ENCODE data around the gene NVL. TPM values are rescaled to one million over a fixed set of nuclear protein-coding genes. Genes with fewer than 3 reads are reported as not detected.
"Not testable (repeated sequence)": the region's sequence is repeated elsewhere in the genome, so short reads cannot be mapped to it uniquely, and the experiment has no call there.

Gene NVL
- total RNA-seq, result 10 to 100 TPM; 16.4 to 31.0 TPM

DNA sequence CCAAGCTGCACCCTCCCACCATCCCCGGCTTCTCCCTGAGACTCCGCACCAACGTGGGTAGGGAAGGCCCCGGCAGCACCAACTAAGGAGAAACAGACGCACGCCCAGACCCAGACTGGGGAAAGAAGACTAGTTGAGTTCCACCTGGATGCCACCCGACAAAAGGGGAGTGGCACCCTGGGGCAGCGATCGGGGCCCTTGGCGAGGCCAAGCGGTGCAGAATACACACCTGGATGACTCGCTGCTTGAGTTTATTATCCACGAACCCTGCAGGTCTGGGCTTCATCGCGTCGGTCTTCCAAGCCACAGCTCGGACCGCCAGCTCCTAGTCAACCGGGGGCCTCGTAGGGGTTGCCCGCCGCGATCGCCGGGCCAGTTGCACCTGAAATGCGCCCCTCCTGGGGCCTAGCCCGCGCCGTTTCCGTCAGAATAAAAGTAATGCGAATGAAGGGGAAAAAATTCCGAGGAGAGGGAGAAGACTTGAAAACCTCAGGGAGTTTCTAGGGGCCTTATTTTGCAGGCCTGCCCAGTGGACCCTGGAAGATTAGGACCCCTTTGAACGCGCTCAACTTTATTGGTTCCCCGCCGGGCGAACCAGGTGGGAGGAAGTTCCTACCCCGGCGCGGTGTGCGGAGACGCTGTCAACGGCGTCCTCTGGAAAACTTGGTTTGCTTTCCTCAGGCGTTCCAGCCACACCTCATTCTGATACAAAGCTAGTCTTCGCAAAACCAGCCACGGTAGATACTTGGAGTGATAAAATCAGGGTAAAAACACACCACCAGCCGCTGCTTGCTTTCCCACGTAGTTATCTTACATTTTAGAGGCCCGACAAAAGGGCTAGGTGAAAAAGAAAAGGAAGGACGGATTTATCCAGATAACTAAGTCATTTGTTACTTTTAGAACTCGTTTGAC, at the start of gene NVL:
TSS of gene NVL (minus strand) at position 331 of the 912 bp plus-strand sequence. CDS start at position 286, 45 bp downstream.
- Mint-ChIP-seq H3K27ac (peak within 1 kb of the TSS; percentile 92 to 100), H3K36me3 (peaks cover 10 to 14% of the 10 kb centered on the region in 2 donors), H3K9me3 (no peaks in the 10 kb centered on the region)
- ATAC-seq (peak; percentile 70 to 89), DNase-seq (ENCODE audit: low spot score in 2 of 2) (peak; percentile 76 to 78)

GRCh38 chr1:224378855-224379631, 49.1 kb upstream of the NVL start:
- H3K27ac Mint-ChIP-seq, result no peak overlapping the region

GRCh38 chr1:224377676-224378006, 47.7 kb upstream of the NVL start:
- Mint-ChIP-seq H3K36me3 (peaks cover 20 to 62% of the 10 kb centered on the region in 2 donors), H3K27ac (peak overlapping the region; percentile 79 to 80), H3K9me3 (no peaks in the 10 kb centered on the region)
- ATAC-seq, result peak; percentile 63 to 72
- DNase-seq (ENCODE audit: low spot score in 2 of 2), result peak; percentile 25 to 62

More at GRCh38 chr1:224378855-224379631, 49.1 kb upstream of the NVL start:
- peaks cover 20 to 48% of the 10 kb centered on the region in 2 donors for H3K36me3 Mint-ChIP-seq
- H3K9me3 Mint-ChIP-seq, result no peaks in the 10 kb centered on the region
- ATAC-seq (no peak), DNase-seq (ENCODE audit: low spot score in 2 of 2) (no peak)

DNA sequence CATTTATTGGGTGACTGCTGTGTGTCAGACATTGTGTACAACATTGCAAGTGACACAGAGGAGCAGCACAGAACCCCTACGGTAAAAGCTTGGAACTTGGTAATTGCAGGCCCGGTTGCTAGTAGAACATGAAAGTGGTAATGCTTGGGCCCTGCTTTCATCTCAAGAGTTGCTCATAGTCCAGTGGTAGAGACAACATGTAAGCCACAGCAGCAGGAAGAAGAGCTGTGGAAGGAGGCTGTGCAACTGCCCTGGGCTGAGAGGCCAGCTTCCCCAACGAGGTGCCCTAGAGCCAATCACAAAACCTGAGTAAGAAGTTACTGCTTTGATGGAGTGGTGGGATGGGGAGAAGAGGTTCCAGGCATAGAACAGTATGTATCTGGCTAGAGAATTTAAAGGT, 45.1 kb upstream of the NVL start:
- ATAC-seq, result peak in 1 of 2 donors; percentile 26
- no peak for DNase-seq (ENCODE audit: low spot score in 2 of 2)
- Mint-ChIP-seq H3K9me3 (no peaks in the 10 kb centered on the region), H3K27ac (no peak overlapping the region), H3K36me3 (peaks cover 30 to 85% of the 10 kb centered on the region in 2 donors)

- ATAC-seq (peak in 1 of 2 donors; percentile 68), DNase-seq (ENCODE audit: low spot score in 2 of 2) (no peak)
- Mint-ChIP-seq H3K36me3 (peaks cover 33 to 88% of the 10 kb centered on the region in 2 donors), H3K27ac (peak overlapping the region in 1 of 2 donors; percentile 92), H3K9me3 (no peaks in the 10 kb centered on the region)
These were observed 43.1 kb upstream of the NVL start for GRCh38 chr1:224373008-224373590.

- DNase-seq (ENCODE audit: low spot score in 2 of 2) (no peak), ATAC-seq (peak; percentile 77 to 88)
- no peaks in the 10 kb centered on the region for H3K9me3 Mint-ChIP-seq
- peak overlapping the region in 1 of 2 donors; percentile 68 for H3K27ac Mint-ChIP-seq
- peaks cover 13 to 64% of the 10 kb centered on the region in 2 donors for H3K36me3 Mint-ChIP-seq
These were observed 38.4 kb upstream of the NVL start for GRCh38 chr1:224368409-224368808.

GRCh38 chr1:224359207-224359606, 29.2 kb upstream of the NVL start:
- Mint-ChIP-seq H3K36me3 (peaks cover 8 to 39% of the 10 kb centered on the region in 2 donors), H3K27ac (peak overlapping the region in 1 of 2 donors; percentile 96), H3K9me3 (no peaks in the 10 kb centered on the region)
- DNase-seq (ENCODE audit: low spot score in 2 of 2) (no peak), ATAC-seq (no peak)

DNA sequence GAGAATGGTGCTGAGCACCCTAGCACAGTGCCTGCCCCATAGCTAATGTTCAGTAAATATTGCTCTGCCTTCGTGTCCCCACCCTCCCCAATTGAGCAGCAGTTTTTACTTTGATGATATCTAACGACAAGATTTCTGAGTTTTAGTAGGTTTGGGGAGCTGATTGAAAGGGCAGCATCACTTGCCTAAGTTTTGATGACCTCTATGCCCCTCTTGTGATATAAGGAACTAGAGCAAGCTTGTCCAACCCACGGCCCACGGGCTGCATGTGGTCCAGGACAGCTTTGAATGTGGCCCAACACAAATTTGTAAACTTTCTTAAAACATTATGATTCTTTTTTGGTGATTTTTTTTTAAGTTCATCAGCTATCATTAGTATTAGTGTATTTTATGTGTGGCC, 28.3 kb upstream of the NVL start:
- H3K9me3 Mint-ChIP-seq, result no peaks in the 10 kb centered on the region
- H3K27ac Mint-ChIP-seq, result peak overlapping the region; percentile 40 to 96
- no peak for ATAC-seq

GRCh38 chr1:224357626-224358124, 27.7 kb upstream of the NVL start:
- Mint-ChIP-seq H3K27ac (peak overlapping the region; percentile 95 to 96), H3K9me3 (no peaks in the 10 kb centered on the region), H3K36me3 (peaks cover 8 to 25% of the 10 kb centered on the region in 2 donors)
- ATAC-seq, result no peak
- DNase-seq (ENCODE audit: low spot score in 2 of 2), result no peak

More for the DNA sequence above, 28.3 kb upstream of the NVL start:
- DNase-seq (ENCODE audit: low spot score in 2 of 2), result no peak
- peaks cover 8 to 30% of the 10 kb centered on the region in 2 donors for H3K36me3 Mint-ChIP-seq

DNA sequence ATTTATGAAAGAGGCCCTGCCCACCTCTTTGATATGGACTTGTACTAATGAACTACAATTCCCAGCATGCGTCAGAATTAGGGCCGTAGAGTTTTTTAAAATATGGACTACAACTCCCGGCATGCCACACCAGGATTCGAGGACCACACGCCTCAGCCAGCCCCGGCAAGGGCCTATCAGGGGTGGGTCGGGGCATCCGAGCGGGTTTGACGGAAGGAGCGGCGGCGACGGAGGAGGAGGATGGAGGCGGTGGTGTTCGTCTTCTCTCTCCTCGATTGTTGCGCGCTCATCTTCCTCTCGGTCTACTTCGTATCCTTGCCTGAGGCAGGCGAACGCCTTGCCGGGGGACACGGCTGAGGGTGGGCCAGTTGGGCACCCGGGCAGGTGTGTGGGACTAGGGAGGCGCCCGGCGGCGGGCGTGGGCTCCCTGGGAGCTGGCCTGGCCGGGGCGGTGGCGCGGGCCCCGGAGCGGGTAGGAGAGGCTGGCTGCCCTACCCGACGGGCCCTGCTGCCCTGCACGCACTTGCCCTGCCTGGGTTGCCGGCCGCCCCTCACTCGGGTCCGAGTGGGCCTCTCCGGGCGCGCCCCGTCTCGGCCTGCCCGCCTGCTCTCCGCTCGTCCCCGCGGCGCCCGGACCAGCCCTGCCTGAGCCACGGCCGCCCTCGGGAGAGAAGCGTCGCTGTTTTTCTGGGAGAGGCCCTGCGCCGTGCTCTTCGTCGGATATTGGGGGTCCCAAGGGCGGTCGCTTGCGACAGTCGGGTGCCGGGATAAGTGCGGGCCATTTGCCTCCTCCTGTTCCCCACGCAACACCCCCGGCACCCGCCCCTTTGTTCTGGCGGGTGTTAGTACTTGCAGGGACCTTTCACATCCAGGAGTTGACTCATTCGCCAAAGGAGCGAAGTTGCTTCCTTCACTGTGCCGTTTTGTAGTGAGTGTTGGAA, 27.0 kb upstream of the NVL start, which contains the start of gene CNIH4:
TSS of gene CNIH4 (plus strand) at position 195 of the 941 bp plus-strand sequence. CDS start at position 241, 46 bp downstream.
- H3K36me3 Mint-ChIP-seq, result peaks cover 8 to 18% of the 10 kb centered on the region in 2 donors
- H3K9me3 Mint-ChIP-seq, result no peaks in the 10 kb centered on the region
- peak; percentile 88 to 89 for DNase-seq (ENCODE audit: low spot score in 2 of 2)
- H3K27ac Mint-ChIP-seq, result peak within 1 kb of the TSS; percentile 95 to 96
- peak; percentile 97 to 99 for ATAC-seq

DNA sequence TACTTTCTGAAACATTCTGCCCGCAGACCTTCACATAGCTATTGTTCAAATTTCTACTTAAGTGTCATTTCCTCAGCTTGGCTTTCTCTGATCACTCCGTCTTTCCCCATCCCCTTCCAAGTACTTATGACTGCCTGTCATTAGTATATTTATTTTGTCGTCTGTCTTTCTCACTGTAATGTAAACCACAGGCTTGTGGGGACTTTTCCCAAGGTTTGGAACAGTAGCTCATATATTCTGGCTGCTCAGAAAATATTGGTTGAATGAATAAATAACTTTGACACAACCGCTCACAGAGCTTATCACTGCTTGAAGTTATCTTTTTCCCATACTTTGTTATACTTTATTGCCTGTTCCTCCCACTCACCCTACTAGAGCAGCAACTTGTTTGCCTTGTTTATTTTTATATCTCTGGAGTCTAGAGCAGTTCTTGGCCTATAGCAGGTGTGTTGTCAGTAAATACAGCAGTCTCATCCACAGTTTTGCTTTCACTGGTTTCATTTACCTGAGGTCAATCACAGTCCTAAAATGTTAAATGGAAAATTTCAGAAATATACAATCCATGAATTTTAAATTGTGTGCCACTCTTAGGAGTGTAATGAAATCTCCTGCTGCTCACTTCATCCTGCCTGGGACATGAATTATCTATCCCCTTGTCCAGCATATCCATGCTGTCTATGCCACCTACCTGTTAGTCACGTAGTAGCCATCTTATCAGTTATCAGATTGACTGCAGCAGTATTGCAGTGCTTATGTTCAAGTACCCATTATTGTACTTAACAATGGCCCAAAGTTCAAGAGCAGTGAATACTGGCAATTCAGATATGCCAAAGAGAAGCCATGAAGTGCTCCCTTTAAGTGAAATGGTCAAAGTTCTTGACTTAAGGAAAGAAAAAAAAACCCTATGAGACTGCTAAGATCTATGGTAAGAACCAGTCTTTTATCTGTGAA, 24.3 kb upstream of the NVL start:
- no peak for ATAC-seq
- Mint-ChIP-seq H3K36me3 (peaks cover 8 to 16% of the 10 kb centered on the region in 2 donors), H3K27ac (no peak overlapping the region), H3K9me3 (no peaks in the 10 kb centered on the region)
- no peak for DNase-seq (ENCODE audit: low spot score in 2 of 2)

DNA sequence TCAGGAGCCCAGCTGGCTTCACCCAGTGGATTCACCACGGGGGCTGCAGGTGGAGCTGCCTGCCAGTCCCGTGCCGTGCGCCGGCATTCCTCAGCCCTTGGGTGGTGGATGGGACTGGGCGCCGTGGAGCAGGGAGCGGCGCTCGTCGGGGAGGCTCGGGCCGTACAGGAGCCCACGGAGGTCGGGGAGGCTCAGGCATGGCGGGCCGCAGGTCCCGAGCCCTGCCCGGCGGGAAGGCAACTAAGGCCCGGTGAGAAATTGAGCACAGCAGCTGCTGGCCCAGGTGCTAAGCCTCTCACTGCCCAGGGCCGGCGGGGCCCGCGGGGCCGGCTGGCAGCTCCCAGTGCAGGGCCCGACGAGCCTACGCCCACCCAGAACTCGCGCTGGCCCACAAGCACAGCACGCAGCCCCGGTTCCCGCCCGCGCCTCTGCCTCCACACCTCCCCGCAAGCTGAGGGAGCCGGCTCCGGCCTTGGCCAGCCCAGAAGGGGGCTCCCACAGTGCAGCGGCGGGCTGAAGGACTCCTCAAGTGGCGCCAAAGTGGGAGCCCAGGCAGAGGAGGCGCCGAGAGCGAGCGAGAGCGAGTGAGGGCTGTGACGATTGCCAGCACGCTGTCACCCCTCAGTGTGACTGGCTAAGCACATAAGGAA, 22.6 kb upstream of the NVL start:
- H3K9me3 Mint-ChIP-seq; ATAC-seq; H3K36me3 Mint-ChIP-seq; DNase-seq (ENCODE audit: low spot score in 2 of 2); H3K27ac Mint-ChIP-seq: not testable (repeated sequence)

DNA sequence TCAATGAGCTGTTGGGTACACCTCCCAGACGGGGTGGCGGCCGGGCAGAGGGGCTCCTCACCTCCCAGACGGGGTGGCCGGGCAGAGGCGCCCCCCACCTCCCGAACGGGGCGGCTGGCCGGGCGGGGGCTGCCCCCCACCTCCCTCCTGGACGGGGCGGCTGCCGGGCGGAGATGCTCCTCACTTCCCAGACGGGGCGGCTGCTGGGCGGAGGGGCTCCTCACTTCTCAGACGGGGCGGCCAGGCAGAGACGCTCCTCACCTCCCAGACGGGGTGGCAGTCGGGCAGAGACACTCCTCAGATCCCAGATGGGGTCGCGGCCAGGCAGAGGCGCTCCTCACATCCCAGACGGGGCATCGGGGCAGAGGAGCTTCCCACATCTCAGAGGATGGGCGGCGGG, 19.7 kb upstream of the NVL start:
- not testable (repeated sequence) for DNase-seq (ENCODE audit: low spot score in 2 of 2); H3K27ac Mint-ChIP-seq; H3K36me3 Mint-ChIP-seq; ATAC-seq
- peaks cover 0 to 10% of the 10 kb centered on the region in 2 donors for H3K9me3 Mint-ChIP-seq

- ATAC-seq (no peak), DNase-seq (ENCODE audit: low spot score in 2 of 2) (no peak)
- peaks cover 9 to 20% of the 10 kb centered on the region in 2 donors for H3K36me3 Mint-ChIP-seq
- H3K27ac Mint-ChIP-seq, result no peak overlapping the region
- H3K9me3 Mint-ChIP-seq, result peaks cover 0 to 10% of the 10 kb centered on the region in 2 donors
These were observed 18.2 kb upstream of the NVL start for GRCh38 chr1:224348137-224348536.

Measured in activated naive CD4-positive, alpha-beta T cell treated with anti-CD3 and anti-CD28 coated beads, Interleukin-2, amount 50 U/mL, for 72 hours (primary cell).